GM12891 (cell line): Measurements from ENCODE around the gene PDZRN3.

Experiments
- DNase-seq: peaks from one replicate; pipeline ENCODE4 v3.0.0; 2011; ENCODE audit warnings: low spot score; ENCODE audit not compliant: insufficient read length
- FAIRE-seq: peaks from 2 replicates; lab custom pipeline; 2011; peaks lifted over from hg19 to GRCh38; lab: Jason Lieb, UNC
- PAX5 ChIP-seq: IDR thresholded peaks from 2 replicates; pipeline ENCODE4 v1.6.1; 2011; ENCODE audit warnings: low read length, moderate library complexity, mild to moderate bottlenecking; ENCODE audit not compliant: insufficient read depth, severe bottlenecking
- POLR2A ChIP-seq: IDR thresholded peaks from 2 replicates; pipeline ENCODE4 v1.6.1; 2011; ENCODE audit warnings: low read depth, low read length, control low read depth
- POLR2AphosphoS5 ChIP-seq: IDR thresholded peaks from 2 replicates; pipeline ENCODE4 v1.6.1; 2011; ENCODE audit warnings: low read depth, low read length, control low read depth
- POU2F2 ChIP-seq: IDR thresholded peaks from 2 replicates; pipeline ENCODE4 v1.6.1; 2011; ENCODE audit warnings: low read depth, mild to moderate bottlenecking, control low read depth, low read length, moderate library complexity
- SPI1 ChIP-seq: IDR thresholded peaks from 2 replicates; pipeline ENCODE4 v1.6.1; 2011; ENCODE audit warnings: low read depth, low read length, control low read depth
- TAF1 ChIP-seq: IDR thresholded peaks from 2 replicates; pipeline ENCODE4 v1.6.1; 2011; ENCODE audit warnings: low read depth, low read length, control low read depth

PDZRN3 gene

GRCh38 chr3:73550032-73550431 is 74.7 kb downstream of the PDZRN3 start:
- no peak for FAIRE-seq
- TF ChIP-seq POLR2AphosphoS5 (no peak), POU2F2 (no peak), PAX5 (no peak), SPI1 (no peak), TAF1 (no peak), POLR2A (no peak)
- no peak for DNase-seq

GRCh38 chr3:73549051-73549600 is 75.6 kb downstream of the PDZRN3 start:
- no peak for DNase-seq
- no peak for TF ChIP-seq POU2F2
- no peak for TF ChIP-seq TAF1
- no peak for TF ChIP-seq POLR2AphosphoS5
- TF ChIP-seq SPI1 = no peak
- TF ChIP-seq PAX5 = no peak
- TF ChIP-seq POLR2A = no peak
- no peak for FAIRE-seq

- TF ChIP-seq PAX5 = no peak
- TF ChIP-seq SPI1 = no peak
- DNase-seq (no peak), FAIRE-seq (no peak)
Measured at GRCh38 chr3:73548436-73548835, 76.3 kb downstream of the PDZRN3 start.

GRCh38 chr3:73547427-73548248 is 77.1 kb downstream of the PDZRN3 start:
- FAIRE-seq (no peak), DNase-seq (no peak)
- no peak for TF ChIP-seq POU2F2
- TF ChIP-seq POLR2AphosphoS5 = no peak
- no peak for TF ChIP-seq TAF1
- no peak for TF ChIP-seq SPI1
- TF ChIP-seq PAX5 = no peak
- TF ChIP-seq POLR2A = no peak

- TF ChIP-seq POLR2A (no peak), POU2F2 (no peak), TAF1 (no peak), PAX5 (no peak), SPI1 (no peak), POLR2AphosphoS5 (no peak)
- FAIRE-seq = no peak
- DNase-seq = no peak
Measured at GRCh38 chr3:73546961-73547360, 77.8 kb downstream of the PDZRN3 start.

GRCh38 chr3:73543412-73543811 is 81.3 kb downstream of the PDZRN3 start:
- no peak for FAIRE-seq
- DNase-seq = no peak
- TF ChIP-seq POLR2AphosphoS5 (no peak), TAF1 (no peak), PAX5 (no peak), SPI1 (no peak), POLR2A (no peak), POU2F2 (no peak)

GRCh38 chr3:73542136-73542535 is 82.6 kb downstream of the PDZRN3 start:
- FAIRE-seq = no peak
- TF ChIP-seq POU2F2 (no peak), POLR2A (no peak), TAF1 (no peak), SPI1 (no peak), POLR2AphosphoS5 (no peak), PAX5 (no peak)
- no peak for DNase-seq

- TF ChIP-seq PAX5 = no peak
- no peak for TF ChIP-seq TAF1
- no peak for TF ChIP-seq POLR2AphosphoS5
- no peak for TF ChIP-seq SPI1
- no peak for TF ChIP-seq POLR2A
- FAIRE-seq (no peak), DNase-seq (no peak)
Measured at GRCh38 chr3:73540969-73541740, 83.6 kb downstream of the PDZRN3 start.

GRCh38 chr3:73538486-73538885 is 86.3 kb downstream of the PDZRN3 start:
- TF ChIP-seq POU2F2 (no peak), TAF1 (no peak), POLR2A (no peak), SPI1 (no peak), POLR2AphosphoS5 (no peak), PAX5 (no peak)
- no peak for FAIRE-seq
- no peak for DNase-seq

GRCh38 chr3:73536952-73537351 is 87.8 kb downstream of the PDZRN3 start:
- TF ChIP-seq SPI1 (no peak), POU2F2 (no peak), POLR2A (no peak), PAX5 (no peak), TAF1 (no peak), POLR2AphosphoS5 (no peak)
- DNase-seq (no peak), FAIRE-seq (no peak)
